PC-3 (cell line): ENCODE data around the gene LRRC8B. TPM values are rescaled to one million over a fixed set of nuclear protein-coding genes. Genes with fewer than 3 reads are reported as not detected.

ENCODE experiments used
- ATAC-seq: fragments of 200-7000 bp; cut with Tn5 transposase; 2 replicates; pipeline ENCODE4 v1.9.1; 2020; ENCODE audit warnings: mild to moderate bottlenecking, moderate library complexity
- BruUV-seq: library from RNA; stranded (reverse); fragments of 400-500 nt; replicated peaks from 2 replicates; lab custom pipeline; 2021; lab: Mats Ljungman, UMichigan
- CTCF ChIA-PET: fragments of 300-600 bp; sonication (Branson Sonifier 250); formaldehyde crosslinking; loops from one replicate; lab custom pipeline; 2022; ENCODE audit warnings: antibody characterized with exemption; lab: Charles Lee
- POLR2A ChIA-PET: fragments of 300-600 bp; sonication (Branson Sonifier 250); formaldehyde crosslinking; loops from one replicate; lab custom pipeline; 2022; ENCODE audit warnings: antibody characterized with exemption; ENCODE audit not compliant: unreplicated experiment; lab: Charles Lee
- DNase-seq: peaks from one replicate; pipeline ENCODE4 v3.0.0-alpha.2; 2015
- H2AFZ ChIP-seq: fragments of 300-600 bp; sonication (generic); 2 replicates; pipeline ENCODE4 v1.6.0; 2016; ENCODE audit warnings: antibody characterized with exemption, low read length
- H3F3A ChIP-seq: fragments of 300-600 bp; sonication (generic); one replicate; pipeline ENCODE4 v1.6.0; 2017; ENCODE audit warnings: antibody characterized with exemption, low read length, control low read depth, mild to moderate bottlenecking; ENCODE audit not compliant: unreplicated experiment
- H3K27ac ChIP-seq: fragments of 300-600 bp; sonication (generic); 2 replicates; pipeline ENCODE4 v1.5.1; 2016; ENCODE audit warnings: mild to moderate bottlenecking, low read length
- H3K27me3 ChIP-seq: fragments of 300-600 bp; sonication (generic); 2 replicates; pipeline ENCODE4 v1.6.1; 2016; ENCODE audit warnings: low read length, mixed read lengths
- H3K36me3 ChIP-seq: fragments of 300-600 bp; sonication (generic); 2 replicates; pipeline ENCODE4 v1.6.1; 2016; ENCODE audit warnings: low read depth, mixed run types, low read length, mixed read lengths
- H3K4me1 ChIP-seq: fragments of 300-600 bp; sonication (generic); 2 replicates; pipeline ENCODE4 v1.5.1; 2016; ENCODE audit warnings: low read length; ENCODE audit not compliant: insufficient read depth
- H3K4me2 ChIP-seq: fragments of 300-600 bp; sonication (generic); 2 replicates; pipeline ENCODE4 v1.6.0; 2016; ENCODE audit warnings: low read length
- H3K4me3 ChIP-seq: fragments of 300-600 bp; sonication (generic); 2 replicates; pipeline ENCODE4 v1.5.1; 2016; ENCODE audit warnings: mild to moderate bottlenecking, low read length, mixed read lengths
- H3K79me2 ChIP-seq: fragments of 300-600 bp; sonication (generic); 2 replicates; pipeline ENCODE4 v1.6.1; 2017; ENCODE audit warnings: low read length, mixed read lengths
- H3K9ac ChIP-seq: fragments of 300-600 bp; sonication (generic); 2 replicates; pipeline ENCODE4 v1.6.0; 2016; ENCODE audit warnings: mild to moderate bottlenecking, low read length
- H3K9me2 ChIP-seq: fragments of 300-600 bp; sonication (generic); replicated peaks from 2 replicates; pipeline ENCODE4 v1.6.1; 2016; ENCODE audit warnings: mixed run types, low read length, mixed read lengths
- H3K9me3 ChIP-seq: fragments of 300-600 bp; sonication (generic); 2 replicates; pipeline ENCODE4 v1.6.1; 2016; ENCODE audit warnings: low read length, mixed read lengths
- H4K20me1 ChIP-seq: fragments of 300-600 bp; sonication (generic); 2 replicates; pipeline ENCODE4 v1.6.1; 2016; ENCODE audit warnings: low read length, mixed read lengths
- CTCF ChIP-seq: fragments of 300-600 bp; sonication (generic); conservative IDR thresholded peaks from 2 replicates; pipeline ENCODE4 v1.5.1; 2017; ENCODE audit warnings: antibody characterized with exemption, low read depth, mild to moderate bottlenecking, low read length
- EZH2 ChIP-seq: fragments of 300-600 bp; sonication (generic); IDR thresholded peaks from one replicate; pipeline ENCODE4 v1.6.1; 2017; ENCODE audit warnings: antibody characterized with exemption, mild to moderate bottlenecking, low read length; ENCODE audit not compliant: unreplicated experiment
- EZH2phosphoT487 ChIP-seq: fragments of 300-600 bp; sonication (generic); IDR thresholded peaks from 2 replicates; pipeline ENCODE4 v1.6.1; 2018; ENCODE audit warnings: mild to moderate bottlenecking, antibody characterized with exemption, low read length, borderline replicate concordance
- intact Hi-C: fragments of 100-400 bp; cut with micrococcal nuclease; formaldehyde crosslinking; loops from 2 replicates; pipeline ENCODE4 v1.9.0; 2023
- total RNA-seq: library from RNA; depleted of rRNA; stranded (reverse); fragments of >200 nt; gene quantifications from 2 replicates; pipeline ENCODE4 v1.2.3, GENCODE V29; 2014

Gene LRRC8B
- total RNA-seq, 1 experiment from 2014 or later: 8.4 TPM

GRCh38 chr1:89587729-89588161, 63.1 kb downstream of the LRRC8B start:
- no peak for TF ChIP-seq CTCF
- no peak for TF ChIP-seq EZH2phosphoT487
- no peak for TF ChIP-seq EZH2
- Histone ChIP-seq H3K4me3 (no peak overlapping the region), H3K9me3 (no peaks in the 10 kb centered on the region), H3F3A (no peaks in the 10 kb centered on the region), H2AFZ (no peak overlapping the region), H3K27me3 (no peaks in the 10 kb centered on the region), H3K36me3 (peaks cover 20% of the 10 kb centered on the region; the same call in 1 of the 2 replicates), H3K9ac (no peak overlapping the region), H3K79me2 (no peaks in the 10 kb centered on the region), H3K27ac (no peak overlapping the region), H3K4me1 (peaks cover 6% of the 10 kb centered on the region), H3K4me2 (no peak overlapping the region), H4K20me1 (no peaks in the 10 kb centered on the region), H3K9me2 (no peaks in the 10 kb centered on the region)
- ATAC-seq: no peak
- ChIA-PET CTCF (no interaction called here), POLR2A (no interaction called here)
- DNase-seq: no peak
- BruUV-seq: no TSS peak
- intact Hi-C loops: no loop called here

- no peak for ATAC-seq
- no peak overlapping the region for H3K27ac ChIP-seq
- H3F3A ChIP-seq: no peaks in the 10 kb centered on the region
- intact Hi-C loops: no loop called here
- H3K4me2 ChIP-seq: no peak overlapping the region
- no peak overlapping the region for H3K4me3 ChIP-seq
- no peaks in the 10 kb centered on the region for H3K9me3 ChIP-seq
- H4K20me1 ChIP-seq: no peaks in the 10 kb centered on the region
- no peak for DNase-seq
- H3K79me2 ChIP-seq: no peaks in the 10 kb centered on the region
- no TSS peak for BruUV-seq
- H3K9me2 ChIP-seq: no peaks in the 10 kb centered on the region
- no peak overlapping the region for H3K9ac ChIP-seq
- H3K36me3 ChIP-seq: peaks cover 17% of the 10 kb centered on the region; the same call in 1 of the 2 replicates
- no peak for TF ChIP-seq EZH2
- TF ChIP-seq EZH2phosphoT487: no peak
- no peak for TF ChIP-seq CTCF
- H3K4me1 ChIP-seq: peaks cover 14% of the 10 kb centered on the region
- POLR2A ChIA-PET: no interaction called here
- no peaks in the 10 kb centered on the region for H3K27me3 ChIP-seq
- no peak overlapping the region for H2AFZ ChIP-seq
- CTCF ChIA-PET: no interaction called here
Observed at GRCh38 chr1:89588480-89588879, 63.9 kb downstream of the LRRC8B start.

GRCh38 chr1:89589515-89589914, 64.9 kb downstream of the LRRC8B start:
- ATAC-seq (no peak), DNase-seq (no peak)
- no peak for TF ChIP-seq CTCF
- no peak for TF ChIP-seq EZH2
- no peak for TF ChIP-seq EZH2phosphoT487
- Histone ChIP-seq H3K79me2 (no peaks in the 10 kb centered on the region), H3K9me2 (no peaks in the 10 kb centered on the region), H2AFZ (no peak overlapping the region), H3K4me3 (no peak overlapping the region), H3K9me3 (no peaks in the 10 kb centered on the region), H4K20me1 (no peaks in the 10 kb centered on the region), H3K27me3 (no peaks in the 10 kb centered on the region), H3K36me3 (peaks cover 9% of the 10 kb centered on the region; the same call in 1 of the 2 replicates), H3K27ac (no peak overlapping the region), H3F3A (no peaks in the 10 kb centered on the region), H3K9ac (no peak overlapping the region), H3K4me2 (no peak overlapping the region), H3K4me1 (peaks cover 22% of the 10 kb centered on the region)
- BruUV-seq: no TSS peak
- intact Hi-C loops: no loop called here
- ChIA-PET CTCF (no interaction called here), POLR2A (interaction anchor here (0.7 kb wide), 1 partner anchor 67 kb away, joined by 4 read pairs; no protein-coding TSS in a partner anchor)
